B cell (primary cell): Measurements from ENCODE around the gene DLG2.

Source experiments
- CTCF ChIP-seq: fragments of 200-600 bp; IDR thresholded peaks from one replicate; pipeline ENCODE4 v1.8.0; 2022; ENCODE audit warnings: antibody characterized with exemption, mild to moderate bottlenecking
- EZH2 ChIP-seq: IDR thresholded peaks from 2 replicates; pipeline ENCODE4 v1.6.1; 2012; ENCODE audit warnings: borderline replicate concordance, low read depth, mild to moderate bottlenecking, moderate library complexity, low read length; ENCODE audit not compliant: insufficient read depth, poor library complexity, severe bottlenecking

- TF ChIP-seq CTCF (no peak), EZH2 (no peak)
Measured at GRCh38 chr11:84930863-84931262, 696.3 kb downstream of the DLG2 start.
